ENCODE results near the gene IGFBP6.
A peak's percentile ranks its signal among the peaks of the same experiment; 100 is the strongest.

The IGFBP6 gene

DNA sequence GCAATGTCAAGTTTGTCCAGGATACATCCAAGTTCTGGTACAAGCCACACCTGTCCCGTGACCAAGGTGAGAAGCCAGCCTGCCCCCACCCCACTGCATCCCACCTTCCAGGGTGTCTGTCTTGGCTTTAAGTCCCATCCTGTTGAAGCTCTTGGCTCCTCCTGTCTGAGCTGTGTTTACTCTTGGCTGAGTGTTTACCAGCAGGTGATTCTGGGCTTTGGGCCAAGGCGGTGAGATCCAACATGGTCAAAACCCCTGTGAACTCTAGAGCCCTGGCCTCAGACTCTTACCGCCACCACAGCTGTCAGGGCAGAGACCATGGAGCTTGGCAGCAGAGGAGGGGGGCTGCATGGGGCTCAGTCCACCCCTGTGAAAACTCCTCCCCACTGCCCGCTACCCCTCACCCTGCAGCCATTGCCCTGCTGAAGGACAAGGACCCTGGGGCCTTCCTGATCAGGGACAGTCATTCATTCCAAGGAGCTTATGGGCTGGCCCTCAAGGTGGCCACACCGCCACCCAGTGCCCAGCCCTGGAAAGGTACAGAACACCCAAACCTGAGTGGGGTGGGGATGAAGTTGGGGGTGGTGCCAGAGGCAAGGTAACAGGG lies 36.0 kb upstream of the IGFBP6 start:
- TF ChIP-seq ZFX (IDR thresholded peaks at IDR 0.05; ENCODE audit: borderline replicate concordance) (no peak), CTCF (IDR thresholded peaks at IDR 0.05) (peak; percentile 85)
- H3K27ac ChIP-seq = peak overlapping the region; percentile 70

DNA sequence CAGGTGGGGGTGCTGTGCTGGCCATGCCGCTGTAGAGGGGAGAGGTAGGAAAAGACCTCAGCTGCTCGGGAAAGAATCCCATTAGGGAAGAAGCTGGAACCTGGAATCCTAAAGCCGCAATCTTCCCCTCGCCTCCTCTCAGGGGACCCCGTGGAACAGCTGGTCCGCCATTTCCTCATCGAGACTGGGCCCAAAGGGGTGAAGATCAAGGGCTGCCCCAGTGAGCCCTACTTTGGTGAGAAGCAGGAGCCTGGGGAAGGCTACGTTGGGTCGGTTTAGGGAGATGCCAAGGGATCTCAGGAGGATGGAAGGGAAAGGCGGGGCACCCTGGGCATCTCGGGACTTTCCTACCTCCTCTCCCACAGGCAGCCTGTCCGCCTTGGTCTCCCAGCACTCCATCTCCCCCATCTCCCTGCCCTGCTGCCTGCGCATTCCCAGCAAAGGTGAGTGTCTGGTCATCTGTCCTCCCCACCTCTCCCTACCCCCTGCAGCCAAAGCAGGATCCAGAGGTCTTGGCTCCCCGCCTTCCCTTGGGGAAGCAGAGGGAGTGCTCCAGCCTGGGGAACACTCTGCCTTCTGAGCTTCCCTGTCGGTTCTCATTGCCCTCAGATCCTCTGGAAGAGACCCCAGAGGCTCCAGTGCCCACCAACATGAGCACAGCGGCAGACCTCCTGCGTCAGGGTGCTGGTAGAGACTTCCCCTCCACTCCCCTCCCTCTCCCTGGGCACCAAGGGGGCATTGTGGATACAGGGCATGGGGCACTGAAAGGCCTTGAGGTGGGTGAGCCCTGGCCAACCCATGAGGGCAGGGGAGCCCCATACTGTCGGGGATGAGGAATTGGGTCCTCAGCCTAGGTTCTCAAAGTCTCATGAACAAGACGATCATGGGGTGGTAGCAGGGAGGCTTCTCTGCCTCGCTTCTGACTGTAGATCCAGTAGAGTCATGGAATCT lies 35.2 kb upstream of the IGFBP6 start:
- TF ChIP-seq CTCF (IDR thresholded peaks at IDR 0.05) (peak; percentile 60), ZFX (IDR thresholded peaks at IDR 0.05; ENCODE audit: borderline replicate concordance) (no peak)
- H3K27ac ChIP-seq = peak overlapping the region; percentile 70

DNA sequence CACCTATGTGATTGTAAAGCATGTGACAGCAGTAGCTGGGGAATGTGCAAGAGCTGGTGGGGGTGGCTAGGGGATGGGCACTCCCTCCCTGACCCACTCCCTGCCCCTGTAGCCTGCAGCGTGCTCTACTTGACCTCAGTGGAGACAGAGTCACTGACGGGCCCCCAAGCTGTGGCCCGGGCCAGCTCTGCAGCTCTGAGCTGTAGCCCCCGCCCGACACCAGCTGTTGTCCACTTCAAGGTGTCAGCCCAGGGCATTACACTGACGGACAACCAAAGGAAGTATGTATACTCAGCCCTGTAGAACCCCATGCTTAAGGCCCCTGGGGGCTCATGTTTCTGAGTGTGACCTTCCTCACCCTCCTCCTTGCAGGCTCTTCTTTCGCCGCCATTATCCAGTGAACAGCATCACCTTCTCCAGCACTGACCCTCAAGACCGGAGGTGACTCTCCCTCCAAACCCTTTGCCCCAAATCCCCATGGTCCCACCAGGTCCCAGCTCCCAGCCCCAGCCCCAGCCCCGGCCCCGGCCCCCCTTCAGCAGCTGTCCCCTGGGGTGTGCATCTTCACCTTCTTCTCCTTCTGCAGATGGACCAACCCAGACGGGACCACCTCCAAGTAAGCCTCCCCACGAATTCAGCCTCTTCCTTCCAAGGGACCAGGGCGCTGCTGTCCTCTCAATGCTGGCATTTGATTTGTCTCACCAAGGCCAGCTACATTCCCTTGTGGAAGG lies 34.3 kb upstream of the IGFBP6 start:
- no peak overlapping the region for H3K27ac ChIP-seq
- TF ChIP-seq CTCF (IDR thresholded peaks at IDR 0.05) (no peak), ZFX (IDR thresholded peaks at IDR 0.05; ENCODE audit: borderline replicate concordance) (no peak)

- TF ChIP-seq CTCF (IDR thresholded peaks at IDR 0.05) (no peak), ZFX (IDR thresholded peaks at IDR 0.05; ENCODE audit: borderline replicate concordance) (no peak)
- no peak overlapping the region for H3K27ac ChIP-seq
These were observed 33.5 kb upstream of the IGFBP6 start for GRCh38 chr12:53063708-53064612.

DNA sequence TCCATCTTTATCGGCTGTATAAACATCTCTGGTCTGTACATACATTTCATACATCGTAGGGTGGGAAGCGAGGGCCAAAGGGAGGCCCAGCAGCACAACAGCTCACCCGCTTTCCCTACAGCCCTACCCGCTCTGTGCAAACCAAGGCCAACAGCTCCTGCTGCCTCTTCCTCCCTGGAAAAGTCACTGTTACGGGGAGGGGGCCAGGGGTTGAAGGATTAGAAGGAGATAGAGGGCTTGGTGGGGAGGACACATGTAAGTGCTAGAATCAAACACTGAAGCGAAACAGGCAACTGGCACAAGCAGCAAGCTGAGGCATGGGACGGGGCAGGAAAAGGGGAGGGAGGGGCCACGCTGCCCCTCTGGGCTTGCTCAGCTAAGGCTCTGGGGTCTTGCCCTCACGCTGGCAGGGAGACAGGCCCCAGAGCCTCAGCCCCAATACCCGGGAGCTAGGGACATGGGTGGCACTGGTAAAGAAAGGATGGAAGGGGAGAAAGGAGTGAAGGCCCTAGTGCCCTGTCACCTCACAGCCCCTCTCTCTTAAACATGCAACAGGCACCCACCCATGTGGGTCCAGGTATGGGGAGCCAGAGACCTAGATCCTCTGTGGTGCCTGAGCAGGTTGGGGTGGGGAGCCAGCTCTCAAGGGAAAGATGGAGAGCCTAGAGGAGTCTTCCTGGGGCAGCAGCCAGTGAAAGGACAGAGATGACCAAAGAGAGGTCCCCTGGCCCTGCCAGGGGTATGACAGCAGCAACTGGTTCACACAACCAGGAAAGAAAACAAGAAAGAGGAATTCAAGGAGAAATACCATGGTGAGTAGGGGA lies 32.6 kb upstream of the IGFBP6 start:
- H3K27ac ChIP-seq = no peak overlapping the region
- TF ChIP-seq ZFX (IDR thresholded peaks at IDR 0.05; ENCODE audit: borderline replicate concordance) (no peak), CTCF (IDR thresholded peaks at IDR 0.05) (no peak)

DNA sequence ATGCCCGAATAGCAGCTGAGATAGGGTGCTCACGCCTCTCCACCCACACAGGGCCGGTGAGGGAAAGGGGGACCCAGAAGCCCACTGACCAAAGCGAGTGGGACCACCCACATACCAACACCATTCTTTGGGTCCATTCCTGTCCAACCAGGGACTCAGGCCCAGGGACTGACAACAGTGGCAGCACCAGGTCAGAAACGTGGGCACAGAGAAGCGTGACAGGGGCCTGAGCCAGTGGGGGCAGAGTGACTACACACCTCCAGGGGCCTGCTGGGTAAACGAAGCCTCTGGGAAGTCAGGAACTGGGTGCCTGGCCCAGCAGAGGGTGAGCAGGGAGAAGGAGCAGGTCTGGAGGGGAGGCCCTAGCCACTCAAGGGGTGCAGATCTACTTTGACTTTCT lies 32.0 kb upstream of the IGFBP6 start:
- TF ChIP-seq CTCF (IDR thresholded peaks at IDR 0.05) (no peak), ZFX (IDR thresholded peaks at IDR 0.05; ENCODE audit: borderline replicate concordance) (no peak)
- H3K27ac ChIP-seq = no peak overlapping the region

Measured in 22Rv1 (cell line).